Neural cell (in vitro differentiated cells): Measurements from ENCODE around the gene SPTLC2. TPM values are rescaled to one million over a fixed set of nuclear protein-coding genes. Genes with fewer than 3 reads are reported as not detected.

ENCODE experiments used
- H2AFZ ChIP-seq: fragments of 200-600, 300-800 bp; sonication (generic), shearing (Covaris generic); 2 replicates; pipeline ENCODE4 v1.6.0; 2014; ENCODE audit warnings: low read depth, mild to moderate bottlenecking, antibody characterized with exemption, low read length, moderate library complexity
- H3F3A ChIP-seq: fragments of 200-600 bp; shearing (Covaris generic); 2 replicates; pipeline ENCODE4 v1.6.1; 2016; ENCODE audit warnings: mild to moderate bottlenecking, moderate library complexity, mixed read lengths, antibody characterized with exemption, low read length; ENCODE audit not compliant: insufficient read depth, poor library complexity, severe bottlenecking
- H3K27ac ChIP-seq: fragments of 200-600, 300-800 bp; sonication (generic), shearing (Covaris generic); 2 replicates; pipeline ENCODE4 v1.5.1; 2014; ENCODE audit warnings: mild to moderate bottlenecking, low read length, moderate library complexity
- H3K27me3 ChIP-seq: fragments of 300-800, 200-600 bp; sonication (generic), shearing (Covaris generic); 2 replicates; pipeline ENCODE4 v1.6.0; 2014; ENCODE audit warnings: mild to moderate bottlenecking, low read depth, low read length, moderate library complexity; ENCODE audit not compliant: insufficient read depth
- H3K36me3 ChIP-seq: fragments of 300-800, 200-600 bp; sonication (generic), shearing (Covaris generic); 2 replicates; pipeline ENCODE4 v1.5.1; 2014; ENCODE audit warnings: mild to moderate bottlenecking, antibody characterized with exemption, low read length, moderate library complexity; ENCODE audit not compliant: insufficient read depth
- H3K4me2 ChIP-seq: fragments of 300-800, 200-600 bp; sonication (generic), shearing (Covaris generic); 2 replicates; pipeline ENCODE4 v1.6.0; 2014; ENCODE audit warnings: mild to moderate bottlenecking, low read length
- H3K4me3 ChIP-seq: fragments of 300-800, 200-600 bp; sonication (generic), shearing (Covaris generic); 2 replicates; pipeline ENCODE4 v1.5.1; 2014; ENCODE audit warnings: mild to moderate bottlenecking, low read length, moderate library complexity
- H3K79me2 ChIP-seq: fragments of 200-600 bp; shearing (Covaris generic); replicated peaks from 2 replicates; pipeline ENCODE4 v1.6.0; 2014; ENCODE audit warnings: mild to moderate bottlenecking, low read length, moderate library complexity; ENCODE audit not compliant: insufficient read depth
- H3K9ac ChIP-seq: fragments of 300-800, 200-600 bp; sonication (generic), shearing (Covaris generic); 2 replicates; pipeline ENCODE4 v1.6.1; 2016; ENCODE audit warnings: mild to moderate bottlenecking, low read length, mixed read lengths
- H3K9me2 ChIP-seq: fragments of 200-600 bp; shearing (Covaris generic); 2 replicates; pipeline ENCODE4 v1.6.1; 2016; ENCODE audit warnings: mild to moderate bottlenecking, low read length, mixed read lengths; ENCODE audit not compliant: insufficient read depth
- H3K9me3 ChIP-seq: fragments of 200-600, 300-800 bp; sonication (generic), shearing (Covaris generic); 2 replicates; pipeline ENCODE4 v1.6.1; 2016; ENCODE audit warnings: mild to moderate bottlenecking, mixed run types, low read length, moderate library complexity, mixed read lengths
- H4K20me1 ChIP-seq: fragments of 200-600 bp; shearing (Covaris generic); 2 replicates; pipeline ENCODE4 v1.6.1; 2016; ENCODE audit warnings: mild to moderate bottlenecking, mixed run types; ENCODE audit not compliant: insufficient read depth
- EP300 ChIP-seq: fragments of 450-650 bp; conservative IDR thresholded peaks from 2 replicates; pipeline ENCODE4 v1.6.1; 2014; ENCODE audit warnings: antibody characterized with exemption, mild to moderate bottlenecking, moderate library complexity; ENCODE audit not compliant: poor library complexity, severe bottlenecking
- EZH2 ChIP-seq: fragments of 200-600, 300-800 bp; shearing (Covaris generic), sonication (generic); IDR thresholded peaks from 2 replicates; pipeline ENCODE4 v1.6.1; 2014; ENCODE audit warnings: antibody characterized with exemption, low read length, borderline replicate concordance, mild to moderate bottlenecking; ENCODE audit not compliant: insufficient read depth, poor library complexity, severe bottlenecking
- MXI1 ChIP-seq: fragments of 450-650 bp; conservative IDR thresholded peaks from 2 replicates; pipeline ENCODE4 v1.6.1; 2014; ENCODE audit warnings: antibody characterized with exemption, mild to moderate bottlenecking; ENCODE audit not compliant: poor library complexity, severe bottlenecking
- POLR2AphosphoS5 ChIP-seq: IDR thresholded peaks from 2 replicates; pipeline ENCODE4 v1.6.1; 2012
- RAD21 ChIP-seq: fragments of 450-650 bp; conservative IDR thresholded peaks from 2 replicates; pipeline ENCODE4 v1.6.1; 2014; ENCODE audit warnings: antibody characterized with exemption, mild to moderate bottlenecking, moderate library complexity
- REST ChIP-seq: IDR thresholded peaks from 2 replicates; pipeline ENCODE4 v1.6.1; 2012; ENCODE audit warnings: borderline replicate concordance
- SMC3 ChIP-seq: fragments of 450-650 bp; conservative IDR thresholded peaks from 2 replicates; pipeline ENCODE4 v1.6.1; 2014; ENCODE audit warnings: antibody characterized with exemption, mild to moderate bottlenecking, moderate library complexity; ENCODE audit not compliant: poor library complexity
- TAF1 ChIP-seq: IDR thresholded peaks from 2 replicates; pipeline ENCODE4 v1.6.1; 2012; ENCODE audit warnings: low read depth
- polyA plus RNA-seq: library from polyadenylated mRNA; depleted of rRNA; stranded (reverse); fragments of >200 nt; gene quantifications from 2 replicates; pipeline ENCODE4 v1.2.3, GENCODE V29; 2014
- TF ChIP-seq, protein P1 (sequence below): fragments of 450-650 bp; IDR thresholded peaks from 2 replicates; pipeline ENCODE4 v1.5.1; 2014; ENCODE audit warnings: antibody characterized with exemption, mild to moderate bottlenecking, moderate library complexity; ENCODE audit not compliant: poor library complexity, severe bottlenecking

SPTLC2 gene
- polyA plus RNA-seq, 1 donor from 2014 or later, result 15.1 TPM

GRCh38 chr14:77489041-77489440 lies 127.4 kb downstream of the SPTLC2 start:
- no peak overlapping the region for H2AFZ ChIP-seq
- H3K27ac ChIP-seq, result no peak overlapping the region
- no peaks in the 10 kb centered on the region for H3F3A ChIP-seq
- no peaks in the 10 kb centered on the region for H3K36me3 ChIP-seq
- no peak overlapping the region for H3K4me2 ChIP-seq
- no peaks in the 10 kb centered on the region for H3K9me2 ChIP-seq
- TF ChIP-seq, protein P1, sequence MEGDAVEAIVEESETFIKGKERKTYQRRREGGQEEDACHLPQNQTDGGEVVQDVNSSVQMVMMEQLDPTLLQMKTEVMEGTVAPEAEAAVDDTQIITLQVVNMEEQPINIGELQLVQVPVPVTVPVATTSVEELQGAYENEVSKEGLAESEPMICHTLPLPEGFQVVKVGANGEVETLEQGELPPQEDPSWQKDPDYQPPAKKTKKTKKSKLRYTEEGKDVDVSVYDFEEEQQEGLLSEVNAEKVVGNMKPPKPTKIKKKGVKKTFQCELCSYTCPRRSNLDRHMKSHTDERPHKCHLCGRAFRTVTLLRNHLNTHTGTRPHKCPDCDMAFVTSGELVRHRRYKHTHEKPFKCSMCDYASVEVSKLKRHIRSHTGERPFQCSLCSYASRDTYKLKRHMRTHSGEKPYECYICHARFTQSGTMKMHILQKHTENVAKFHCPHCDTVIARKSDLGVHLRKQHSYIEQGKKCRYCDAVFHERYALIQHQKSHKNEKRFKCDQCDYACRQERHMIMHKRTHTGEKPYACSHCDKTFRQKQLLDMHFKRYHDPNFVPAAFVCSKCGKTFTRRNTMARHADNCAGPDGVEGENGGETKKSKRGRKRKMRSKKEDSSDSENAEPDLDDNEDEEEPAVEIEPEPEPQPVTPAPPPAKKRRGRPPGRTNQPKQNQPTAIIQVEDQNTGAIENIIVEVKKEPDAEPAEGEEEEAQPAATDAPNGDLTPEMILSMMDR, result no peak
- TF ChIP-seq EP300, result no peak
- no peak for TF ChIP-seq TAF1
- TF ChIP-seq REST, result no peak
- TF ChIP-seq MXI1, result no peak
- no peaks in the 10 kb centered on the region for H3K79me2 ChIP-seq
- H4K20me1 ChIP-seq, result no peaks in the 10 kb centered on the region
- no peak overlapping the region for H3K9ac ChIP-seq
- no peaks in the 10 kb centered on the region for H3K9me3 ChIP-seq
- H3K4me3 ChIP-seq, result no peak overlapping the region
- H3K27me3 ChIP-seq, result no peaks in the 10 kb centered on the region

GRCh38 chr14:77488558-77488957 lies 127.9 kb downstream of the SPTLC2 start:
- Histone ChIP-seq H3K27me3 (no peaks in the 10 kb centered on the region), H3K4me3 (no peak overlapping the region), H3K27ac (no peak overlapping the region), H3K36me3 (no peaks in the 10 kb centered on the region), H3K9me2 (no peaks in the 10 kb centered on the region), H3K4me2 (no peak overlapping the region), H3K9me3 (no peaks in the 10 kb centered on the region), H2AFZ (no peak overlapping the region), H4K20me1 (no peaks in the 10 kb centered on the region), H3K9ac (no peak overlapping the region), H3F3A (no peaks in the 10 kb centered on the region), H3K79me2 (no peaks in the 10 kb centered on the region)
- TF ChIP-seq, protein P1, result no peak
- TF ChIP-seq SMC3, result no peak
- no peak for TF ChIP-seq EP300
- TF ChIP-seq REST, result no peak
- TF ChIP-seq RAD21, result no peak
- TF ChIP-seq TAF1, result no peak
- no peak for TF ChIP-seq MXI1
- no peak for TF ChIP-seq EZH2
- no peak for TF ChIP-seq POLR2AphosphoS5
